ENCODE measurements around the gene ZNF559.

GRCh38 chr19:9329999-9330398 lies 6.0 kb downstream of the ZNF559 start:
- TF ChIP-seq, protein P1, sequence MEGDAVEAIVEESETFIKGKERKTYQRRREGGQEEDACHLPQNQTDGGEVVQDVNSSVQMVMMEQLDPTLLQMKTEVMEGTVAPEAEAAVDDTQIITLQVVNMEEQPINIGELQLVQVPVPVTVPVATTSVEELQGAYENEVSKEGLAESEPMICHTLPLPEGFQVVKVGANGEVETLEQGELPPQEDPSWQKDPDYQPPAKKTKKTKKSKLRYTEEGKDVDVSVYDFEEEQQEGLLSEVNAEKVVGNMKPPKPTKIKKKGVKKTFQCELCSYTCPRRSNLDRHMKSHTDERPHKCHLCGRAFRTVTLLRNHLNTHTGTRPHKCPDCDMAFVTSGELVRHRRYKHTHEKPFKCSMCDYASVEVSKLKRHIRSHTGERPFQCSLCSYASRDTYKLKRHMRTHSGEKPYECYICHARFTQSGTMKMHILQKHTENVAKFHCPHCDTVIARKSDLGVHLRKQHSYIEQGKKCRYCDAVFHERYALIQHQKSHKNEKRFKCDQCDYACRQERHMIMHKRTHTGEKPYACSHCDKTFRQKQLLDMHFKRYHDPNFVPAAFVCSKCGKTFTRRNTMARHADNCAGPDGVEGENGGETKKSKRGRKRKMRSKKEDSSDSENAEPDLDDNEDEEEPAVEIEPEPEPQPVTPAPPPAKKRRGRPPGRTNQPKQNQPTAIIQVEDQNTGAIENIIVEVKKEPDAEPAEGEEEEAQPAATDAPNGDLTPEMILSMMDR (conservative IDR thresholded peaks at IDR 0.05; ENCODE audit: low read depth in 2 of 2), result no peak
- TF ChIP-seq CREB1 (CRISPR knock-in tag; IDR thresholded peaks at IDR 0.05; ENCODE audit: low read depth) (no peak), EZH2phosphoT487 (IDR thresholded peaks at IDR 0.05; ENCODE audit: unreplicated experiment) (no peak), ZNF331 (CRISPR knock-in tag; IDR thresholded peaks at IDR 0.05; ENCODE audit: low read depth) (no peak), ETS1 (IDR thresholded peaks at IDR 0.05) (no peak), POLR2AphosphoS5 (IDR thresholded peaks at IDR 0.05; ENCODE audit: low read depth) (no peak), EZH2 (IDR thresholded peaks at IDR 0.05; ENCODE audit: low read depth, unreplicated experiment) (no peak), STAT1 (IDR thresholded peaks at IDR 0.05; ENCODE audit: unreplicated experiment) (no peak), REST (IDR thresholded peaks at IDR 0.05; ENCODE audit: unreplicated experiment) (no peak), ZNF462 (CRISPR knock-in tag; IDR thresholded peaks at IDR 0.05) (no peak), JUNB (IDR thresholded peaks at IDR 0.05; ENCODE audit: unreplicated experiment) (no peak), NANOG (IDR thresholded peaks at IDR 0.05; ENCODE audit: borderline replicate concordance) (no peak), ZNF114 (CRISPR knock-in tag; IDR thresholded peaks at IDR 0.05) (no peak)
